IMR-90 (cell line): ENCODE measurements around the gene CDK14. TPM values are rescaled to one million over a fixed set of nuclear protein-coding genes. Genes with fewer than 3 reads are reported as not detected.

ENCODE experiments used
- ATAC-seq: fragments of 200-7000 bp; cut with Tn5 transposase; 2 replicates; pipeline ENCODE4 v1.9.1; 2020; ENCODE audit warnings: low read depth, mild to moderate bottlenecking, moderate library complexity
- BruUV-seq: library from RNA; stranded (reverse); fragments of 400-500 nt; replicated peaks from 2 replicates; lab custom pipeline; 2021; lab: Mats Ljungman, UMichigan
- CTCF ChIA-PET: fragments of 300-600 bp; formaldehyde crosslinking; extraction: SDS; loops from one replicate; lab custom pipeline; 2021; ENCODE audit warnings: antibody characterized with exemption; lab: Yijun Ruan, JAX
- POLR2A ChIA-PET: fragments of 300-600 bp; sonication (Branson Sonifier 250); formaldehyde crosslinking; loops from one replicate; lab custom pipeline; 2022; ENCODE audit warnings: antibody characterized with exemption; ENCODE audit not compliant: unreplicated experiment; lab: Charles Lee
- DNase-seq: peaks from one replicate; pipeline ENCODE4 v3.0.0; 2013
- H2AFZ ChIP-seq: replicated peaks from 2 replicates; pipeline ENCODE3; 2013; ENCODE audit warnings: low read length, mild to moderate bottlenecking; ENCODE audit not compliant: poor library complexity
- H2AK5ac ChIP-seq: 2 replicates; pipeline ENCODE4 v1.6.1; 2013; ENCODE audit warnings: low read depth, low read length, inconsistent platforms
- H2AK9ac ChIP-seq: replicated peaks from 2 replicates; pipeline ENCODE3; 2013; ENCODE audit warnings: mild to moderate bottlenecking, low read depth, low read length, moderate library complexity; ENCODE audit not compliant: poor library complexity
- H2BK120ac ChIP-seq: 2 replicates; pipeline ENCODE4 v1.6.1; 2013; ENCODE audit warnings: low read depth, low read length, inconsistent platforms
- H2BK15ac ChIP-seq: 3 replicates; pipeline ENCODE4 v1.6.1; 2013; ENCODE audit warnings: low read depth, low read length, inconsistent platforms
- H2BK20ac ChIP-seq: 2 replicates; pipeline ENCODE4 v1.6.1; 2013; ENCODE audit warnings: low read depth, mild to moderate bottlenecking, inconsistent platforms, low read length, moderate library complexity
- H2BK5ac ChIP-seq: 2 replicates; pipeline ENCODE4 v1.6.1; 2013; ENCODE audit warnings: mild to moderate bottlenecking, low read depth, low read length, inconsistent platforms; ENCODE audit not compliant: poor library complexity, severe bottlenecking
- H3K14ac ChIP-seq: replicated peaks from 2 replicates; pipeline ENCODE4 v1.6.1; 2013; ENCODE audit warnings: low read depth, low read length, inconsistent platforms
- H3K18ac ChIP-seq: 2 replicates; pipeline ENCODE4 v1.6.1; 2013; ENCODE audit warnings: low read depth, low read length, control low read depth
- H3K23ac ChIP-seq: 2 replicates; pipeline ENCODE4 v1.6.1; 2013; ENCODE audit warnings: low read depth, low read length, inconsistent platforms
- H3K27ac ChIP-seq: 2 replicates; pipeline ENCODE4 v1.5.1; 2013; ENCODE audit warnings: mild to moderate bottlenecking, control low read depth, low read length; ENCODE audit not compliant: insufficient read depth
- H3K27me3 ChIP-seq: 2 replicates; pipeline ENCODE4 v1.6.1; 2013; ENCODE audit warnings: low read length; ENCODE audit not compliant: control insufficient read depth, insufficient read depth
- H3K36me3 ChIP-seq: 2 replicates; pipeline ENCODE4 v1.6.1; 2013; ENCODE audit warnings: low read length, mixed read lengths; ENCODE audit not compliant: control insufficient read depth, insufficient read depth
- H3K4ac ChIP-seq: 2 replicates; pipeline ENCODE4 v1.6.1; 2013; ENCODE audit warnings: low read depth, low read length, inconsistent platforms
- H3K4me1 ChIP-seq: 2 replicates; pipeline ENCODE4 v1.6.1; 2013; ENCODE audit warnings: low read length, mixed read lengths; ENCODE audit not compliant: control insufficient read depth, insufficient read depth
- H3K4me2 ChIP-seq: 2 replicates; pipeline ENCODE4 v1.6.1; 2013; ENCODE audit warnings: low read depth, mild to moderate bottlenecking, control low read depth, low read length, moderate library complexity
- H3K4me3 ChIP-seq: 2 replicates; pipeline ENCODE4 v1.5.1; 2013; ENCODE audit warnings: low read depth, mild to moderate bottlenecking, control low read depth, low read length, moderate library complexity; ENCODE audit not compliant: insufficient read depth
- H3K56ac ChIP-seq: 2 replicates; pipeline ENCODE4 v1.6.1; 2013; ENCODE audit warnings: low read length, inconsistent platforms; ENCODE audit not compliant: insufficient read depth; ENCODE audit errors: extremely low read depth
- H3K79me1 ChIP-seq, 2 experiments: 2 replicates each; pipeline ENCODE4 v1.6.1; 2013; ENCODE audit warnings: low read length in 2 of 2, inconsistent platforms in 1 of 2, low read depth in 1 of 2
- H3K9ac ChIP-seq: 2 replicates; pipeline ENCODE4 v1.6.1; 2013; ENCODE audit warnings: low read depth, low read length, control low read depth
- H3K9me1 ChIP-seq: 2 replicates; pipeline ENCODE4 v1.6.1; 2013; ENCODE audit warnings: low read length, inconsistent platforms; ENCODE audit not compliant: insufficient read depth
- H3K9me3 ChIP-seq: 2 replicates; pipeline ENCODE4 v1.6.1; 2013; ENCODE audit warnings: low read length; ENCODE audit not compliant: control insufficient read depth, insufficient read depth
- H4K20me1 ChIP-seq: 2 replicates; pipeline ENCODE4 v1.6.1; 2013; ENCODE audit warnings: low read length, inconsistent platforms; ENCODE audit not compliant: insufficient read depth
- H4K5ac ChIP-seq: 2 replicates; pipeline ENCODE4 v1.6.1; 2013; ENCODE audit warnings: mild to moderate bottlenecking, low read depth, low read length, control low read depth
- H4K8ac ChIP-seq, 2 experiments: 2 replicates each; pipeline ENCODE4 v1.6.1; 2013; ENCODE audit warnings: low read depth in 2 of 2, low read length in 2 of 2, control low read depth in 1 of 2, inconsistent platforms in 1 of 2
- H4K91ac ChIP-seq: 2 replicates; pipeline ENCODE4 v1.6.1; 2013; ENCODE audit warnings: low read depth, low read length, inconsistent platforms; ENCODE audit not compliant: insufficient read depth
- BHLHE40 ChIP-seq: fragments of 150-350 bp; IDR thresholded peaks from 2 replicates; pipeline ENCODE4 v1.6.1; 2016; ENCODE audit warnings: mild to moderate bottlenecking, low read depth, low read length
- CEBPB ChIP-seq: IDR thresholded peaks from 2 replicates; pipeline ENCODE4 v1.6.1; 2012; ENCODE audit warnings: low read depth, low read length, improper control_type of control experiment
- CHD1 ChIP-seq: IDR thresholded peaks from 2 replicates; pipeline ENCODE4 v1.6.1; 2012; ENCODE audit warnings: low read depth, low read length, improper control_type of control experiment
- MAFK ChIP-seq: IDR thresholded peaks from 2 replicates; pipeline ENCODE4 v1.6.1; 2012; ENCODE audit warnings: low read depth, low read length, improper control_type of control experiment
- MAZ ChIP-seq: IDR thresholded peaks from 2 replicates; pipeline ENCODE4 v1.6.1; 2012; ENCODE audit warnings: low read depth, mild to moderate bottlenecking, low read length, improper control_type of control experiment, moderate library complexity, borderline replicate concordance
- MXI1 ChIP-seq: IDR thresholded peaks from 2 replicates; pipeline ENCODE4 v1.6.1; 2012; ENCODE audit warnings: low read depth, mild to moderate bottlenecking, low read length, moderate library complexity, borderline replicate concordance
- RAD21 ChIP-seq: IDR thresholded peaks from 2 replicates; pipeline ENCODE4 v1.6.1; 2012; ENCODE audit warnings: low read length, improper control_type of control experiment
- RCOR1 ChIP-seq: IDR thresholded peaks from 2 replicates; pipeline ENCODE4 v1.6.1; 2012; ENCODE audit warnings: mild to moderate bottlenecking, low read length, improper control_type of control experiment; ENCODE audit not compliant: insufficient replicate concordance
- RFX5 ChIP-seq: IDR thresholded peaks from 2 replicates; pipeline ENCODE4 v1.8.0; 2012; ENCODE audit warnings: low read depth, mild to moderate bottlenecking, low read length, moderate library complexity
- SMC3 ChIP-seq: fragments of 150-350 bp; IDR thresholded peaks from 2 replicates; pipeline ENCODE4 v1.6.1; 2016; ENCODE audit warnings: low read depth, mild to moderate bottlenecking, antibody characterized with exemption, low read length, moderate library complexity
- WGBS, 2 experiments: methylation state at CpG; one replicate each; pipeline versions ENCODE4 v1.1.5 to v1.1.7; 2013; ENCODE audit warnings: missing lambda C conversion rate in 2 of 2; ENCODE audit not compliant: insufficient read length in 1 of 2; ENCODE audit errors: extremely low coverage in 2 of 2; 5-methylcytosine and 5-hydroxymethylcytosine counted together
- dilution Hi-C: fragments of 300-500 bp; cut with HindIII; formaldehyde crosslinking; loops from one replicate; pipeline ENCODE4 v1.14.3; 2018; ENCODE audit warnings: low sequenced_read_pairs; ENCODE audit not compliant: unreplicated experiment
- in situ Hi-C: fragments of 300-500 bp; cut with MboI; formaldehyde crosslinking; loops from 3 replicates; pipeline ENCODE4 v1.14.3; 2019; ENCODE audit warnings: low sequenced_read_pairs, inconsistent platforms, mixed read lengths
- intact Hi-C: fragments of 100-400 bp; cut with micrococcal nuclease; formaldehyde crosslinking; loops from 2 replicates; pipeline ENCODE4 v1.10.0; 2022
- polyA plus RNA-seq, 3 experiments: library from polyadenylated mRNA; depleted of rRNA; stranded (reverse); fragments of >200 nt; gene quantifications; 2 replicates each; pipeline ENCODE4 v1.2.3, GENCODE V29; 2012; ENCODE audit warnings: low replicate concordance in 1 of 3
- total RNA-seq: library from RNA; depleted of rRNA; stranded (reverse); fragments of >200 nt; gene quantifications from 2 replicates; pipeline ENCODE4 v1.2.3, GENCODE V29; 2012
- TF ChIP-seq, protein P1 (sequence below): conservative IDR thresholded peaks from 2 replicates; pipeline ENCODE4 v1.5.1; 2012; ENCODE audit warnings: mild to moderate bottlenecking, low read depth, low read length, improper control_type of control experiment
- TF ChIP-seq, protein P2 (sequence below): fragments of 150-350 bp; IDR thresholded peaks from 2 replicates; pipeline ENCODE4 v1.6.1; 2017; ENCODE audit warnings: mild to moderate bottlenecking, antibody characterized with exemption, low read length, low read depth

Gene CDK14
- total and polyA plus RNA-seq, 2 of the 4 experiments (the other 2 are of a cell fraction) = 10.1 to 29.6 TPM

DNA sequence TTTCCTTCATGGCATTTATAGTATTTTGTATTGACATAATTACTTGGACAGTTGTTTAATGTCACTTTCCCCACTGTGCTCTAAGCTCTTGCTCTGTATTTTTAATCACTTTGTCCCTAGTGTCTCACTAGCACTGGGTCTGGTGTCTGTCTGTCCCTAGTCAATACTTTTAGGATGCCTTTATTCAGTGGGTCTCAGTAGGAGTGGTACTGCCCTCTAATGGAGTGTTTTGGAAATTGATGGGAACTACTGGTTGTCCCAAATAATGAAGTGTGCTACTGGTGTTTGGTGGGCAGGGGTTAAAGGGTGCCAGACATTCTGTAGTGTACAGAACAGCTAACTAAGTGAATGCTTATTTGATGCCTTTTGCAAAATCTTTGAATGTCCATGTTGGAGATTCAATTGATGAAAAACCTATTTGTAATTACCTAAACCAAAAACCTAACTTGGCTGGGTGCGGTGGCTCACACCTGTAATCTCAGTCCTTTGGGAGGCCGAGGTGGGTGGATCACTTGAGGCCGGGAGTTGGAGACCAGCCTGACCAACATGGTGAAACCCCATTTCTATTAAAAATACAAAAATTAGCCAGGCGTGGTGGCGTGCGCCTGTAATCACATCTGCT lies 33.3 kb downstream of the CDK14 start:
- Histone ChIP-seq H3K9me3 (no peaks in the 10 kb centered on the region), H2AK9ac (no peak overlapping the region), H4K8ac (no peak overlapping the region), H3K79me1 (peaks cover 28 to 36% of the 10 kb centered on the region in 2 experiments), H2BK5ac (no peak overlapping the region), H3K56ac (no peak overlapping the region), H3K18ac (no peak overlapping the region), H3K27ac (no peak overlapping the region), H3K9me1 (peaks cover 10% of the 10 kb centered on the region), H3K4ac (no peak overlapping the region), H2BK120ac (no peak overlapping the region), H4K5ac (no peak overlapping the region), H2AFZ (no peak overlapping the region), H3K4me1 (peaks cover 8% of the 10 kb centered on the region), H2BK15ac (peak overlapping the region; percentile 19; the same call in 1 of the 3 replicates), H2AK5ac (no peak overlapping the region), H4K91ac (no peak overlapping the region), H4K20me1 (0 out of 2 replicates have a peak, but pooled peaks cover 3% of the 10 kb centered on the region), H3K4me2 (no peak overlapping the region), H3K27me3 (no peaks in the 10 kb centered on the region), H2BK20ac (no peak overlapping the region), H3K14ac (no peak overlapping the region), H3K23ac (no peak overlapping the region), H3K36me3 (no peaks in the 10 kb centered on the region), H3K9ac (no peak overlapping the region), H3K4me3 (no peak overlapping the region)
- TF ChIP-seq SMC3 = peak; percentile 69
- no peak for TF ChIP-seq MAZ
- no peak for TF ChIP-seq MAFK
- TF ChIP-seq RAD21 = peak; percentile 76
- no peak for TF ChIP-seq RFX5
- no peak for TF ChIP-seq CHD1
- TF ChIP-seq CEBPB = no peak
- TF ChIP-seq, protein P1, sequence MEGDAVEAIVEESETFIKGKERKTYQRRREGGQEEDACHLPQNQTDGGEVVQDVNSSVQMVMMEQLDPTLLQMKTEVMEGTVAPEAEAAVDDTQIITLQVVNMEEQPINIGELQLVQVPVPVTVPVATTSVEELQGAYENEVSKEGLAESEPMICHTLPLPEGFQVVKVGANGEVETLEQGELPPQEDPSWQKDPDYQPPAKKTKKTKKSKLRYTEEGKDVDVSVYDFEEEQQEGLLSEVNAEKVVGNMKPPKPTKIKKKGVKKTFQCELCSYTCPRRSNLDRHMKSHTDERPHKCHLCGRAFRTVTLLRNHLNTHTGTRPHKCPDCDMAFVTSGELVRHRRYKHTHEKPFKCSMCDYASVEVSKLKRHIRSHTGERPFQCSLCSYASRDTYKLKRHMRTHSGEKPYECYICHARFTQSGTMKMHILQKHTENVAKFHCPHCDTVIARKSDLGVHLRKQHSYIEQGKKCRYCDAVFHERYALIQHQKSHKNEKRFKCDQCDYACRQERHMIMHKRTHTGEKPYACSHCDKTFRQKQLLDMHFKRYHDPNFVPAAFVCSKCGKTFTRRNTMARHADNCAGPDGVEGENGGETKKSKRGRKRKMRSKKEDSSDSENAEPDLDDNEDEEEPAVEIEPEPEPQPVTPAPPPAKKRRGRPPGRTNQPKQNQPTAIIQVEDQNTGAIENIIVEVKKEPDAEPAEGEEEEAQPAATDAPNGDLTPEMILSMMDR = peak; percentile 68
- TF ChIP-seq BHLHE40 = no peak
- TF ChIP-seq RCOR1 = no peak
- TF ChIP-seq MXI1 = no peak
- TF ChIP-seq, protein P2, sequence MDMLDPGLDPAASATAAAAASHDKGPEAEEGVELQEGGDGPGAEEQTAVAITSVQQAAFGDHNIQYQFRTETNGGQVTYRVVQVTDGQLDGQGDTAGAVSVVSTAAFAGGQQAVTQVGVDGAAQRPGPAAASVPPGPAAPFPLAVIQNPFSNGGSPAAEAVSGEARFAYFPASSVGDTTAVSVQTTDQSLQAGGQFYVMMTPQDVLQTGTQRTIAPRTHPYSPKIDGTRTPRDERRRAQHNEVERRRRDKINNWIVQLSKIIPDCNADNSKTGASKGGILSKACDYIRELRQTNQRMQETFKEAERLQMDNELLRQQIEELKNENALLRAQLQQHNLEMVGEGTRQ = no peak
- DNase-seq (peak; percentile 63), ATAC-seq (peak; percentile 73)
- in situ Hi-C loops = no loop called here
- no TSS peak for BruUV-seq
- ChIA-PET CTCF (interaction anchor here (0.5 to 1.1 kb wide), 8 partner anchors 10 to 405 kb away, joined by 3 to 4 read pairs (median 3); no protein-coding TSS in a partner anchor), POLR2A (no interaction called here)
- WGBS, 2 experiments = no CpG with 5 or more reads among the region's 6 CpGs
- dilution Hi-C loops = no loop called here
- intact Hi-C loops = loop anchor here (1.0 to 2.0 kb wide), 3 partner anchors 77 to 405 kb away; no protein-coding TSS in a partner anchor
